ENCODE measurements around the gene PTPN18.
A peak's percentile ranks its signal among the peaks of the same experiment; 100 is the strongest.

Gene PTPN18

DNA sequence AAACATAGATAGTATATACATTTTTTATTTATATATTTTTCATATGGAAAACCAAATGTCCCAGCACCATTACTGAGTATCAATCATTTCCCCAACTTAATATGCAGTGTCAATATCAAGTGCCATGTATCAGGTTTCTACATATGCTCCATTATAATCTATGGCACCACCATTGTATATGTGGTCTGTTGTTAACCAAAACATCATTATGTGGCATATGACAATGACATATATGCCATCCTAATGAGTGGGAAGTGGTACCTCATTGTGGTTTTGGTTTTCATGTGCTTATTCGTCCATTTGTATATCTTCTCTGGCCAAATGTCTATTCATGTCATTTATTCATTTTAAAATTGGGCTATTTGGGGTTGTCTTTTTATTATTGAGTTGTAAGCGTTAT is 9.2 kb downstream of the PTPN18 start:
- DNase-seq (ENCODE audit: low spot score) = no peak

- DNase-seq (ENCODE audit: low spot score) = no peak
Observed at GRCh38 chr2:130365963-130366362, 10.1 kb downstream of the PTPN18 start.

DNA sequence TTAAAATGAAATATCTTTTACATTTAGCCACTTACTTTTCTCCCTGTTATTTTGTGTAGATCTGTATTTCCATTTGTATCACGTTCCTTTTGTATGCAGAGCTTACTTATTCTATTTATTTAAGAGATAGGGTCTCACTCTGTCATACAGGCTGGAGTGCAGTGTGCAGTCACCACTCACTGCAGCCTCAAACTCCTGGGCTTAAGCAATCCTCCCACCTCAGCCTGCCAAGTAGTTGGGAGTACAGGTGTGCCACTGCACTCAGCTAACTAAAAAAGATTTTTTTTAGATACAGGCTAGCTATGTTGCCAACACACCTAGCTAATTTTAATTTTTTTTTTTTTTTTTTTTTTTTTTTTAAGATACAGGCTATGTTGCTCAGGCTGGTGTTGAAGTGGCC is 10.9 kb downstream of the PTPN18 start:
- DNase-seq (ENCODE audit: low spot score) = no peak

GRCh38 chr2:130368786-130369185 is 12.9 kb downstream of the PTPN18 start:
- no peak for DNase-seq (ENCODE audit: low spot score)

DNA sequence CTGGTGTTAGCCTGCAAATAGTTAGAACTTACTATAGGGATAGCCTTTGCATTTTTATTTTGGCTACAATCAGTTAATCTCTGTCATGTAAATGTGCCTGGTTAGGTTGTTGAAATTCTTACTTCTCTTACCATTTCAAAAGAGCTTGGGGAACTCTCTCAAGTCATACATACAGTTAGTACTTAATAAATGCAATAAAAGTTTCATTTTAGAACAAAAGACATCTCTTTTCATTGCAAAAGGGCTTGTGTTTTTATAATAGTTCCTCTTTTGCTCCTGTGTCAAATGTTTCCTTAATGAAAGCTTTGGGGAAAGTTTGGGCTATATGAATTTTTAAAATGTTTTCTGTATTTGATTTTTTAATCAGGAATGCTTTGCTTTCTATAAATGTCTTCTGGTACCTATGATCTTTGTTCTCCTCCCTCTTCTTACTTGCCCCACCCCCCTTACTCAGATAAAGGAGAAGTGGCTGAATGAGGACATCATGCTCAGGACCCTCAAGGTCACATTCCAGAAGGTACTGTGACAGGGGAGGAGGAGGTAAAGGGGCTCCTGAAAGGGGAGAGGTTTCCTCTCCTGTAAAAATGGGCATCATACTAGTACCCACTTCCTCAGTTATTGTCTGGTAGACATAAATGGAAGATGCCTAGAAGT is 13.6 kb downstream of the PTPN18 start:
- DNase-seq (ENCODE audit: low spot score) = no peak

GRCh38 chr2:130369965-130370341 is 14.1 kb downstream of the PTPN18 start:
- no peak for DNase-seq (ENCODE audit: low spot score)

DNA sequence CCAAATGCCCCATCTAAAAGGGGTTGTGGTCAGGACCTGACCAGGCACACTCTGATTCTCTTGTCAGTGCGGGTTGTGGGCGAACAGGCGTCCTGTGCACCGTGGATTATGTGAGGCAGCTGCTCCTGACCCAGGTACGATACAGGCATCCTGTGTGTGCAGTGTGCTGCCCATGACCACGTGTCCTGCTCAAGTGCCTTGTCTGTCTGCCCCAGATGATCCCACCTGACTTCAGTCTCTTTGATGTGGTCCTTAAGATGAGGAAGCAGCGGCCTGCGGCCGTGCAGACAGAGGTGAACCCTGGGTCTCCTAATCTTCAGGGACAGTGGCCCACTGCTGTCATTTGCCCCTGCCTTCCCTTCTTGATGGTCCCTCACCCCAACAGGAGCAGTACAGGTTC is 14.6 kb downstream of the PTPN18 start:
- no peak for DNase-seq (ENCODE audit: low spot score)

- DNase-seq (ENCODE audit: low spot score) = no peak
Observed at GRCh38 chr2:130371723-130372054, 15.8 kb downstream of the PTPN18 start.

DNA sequence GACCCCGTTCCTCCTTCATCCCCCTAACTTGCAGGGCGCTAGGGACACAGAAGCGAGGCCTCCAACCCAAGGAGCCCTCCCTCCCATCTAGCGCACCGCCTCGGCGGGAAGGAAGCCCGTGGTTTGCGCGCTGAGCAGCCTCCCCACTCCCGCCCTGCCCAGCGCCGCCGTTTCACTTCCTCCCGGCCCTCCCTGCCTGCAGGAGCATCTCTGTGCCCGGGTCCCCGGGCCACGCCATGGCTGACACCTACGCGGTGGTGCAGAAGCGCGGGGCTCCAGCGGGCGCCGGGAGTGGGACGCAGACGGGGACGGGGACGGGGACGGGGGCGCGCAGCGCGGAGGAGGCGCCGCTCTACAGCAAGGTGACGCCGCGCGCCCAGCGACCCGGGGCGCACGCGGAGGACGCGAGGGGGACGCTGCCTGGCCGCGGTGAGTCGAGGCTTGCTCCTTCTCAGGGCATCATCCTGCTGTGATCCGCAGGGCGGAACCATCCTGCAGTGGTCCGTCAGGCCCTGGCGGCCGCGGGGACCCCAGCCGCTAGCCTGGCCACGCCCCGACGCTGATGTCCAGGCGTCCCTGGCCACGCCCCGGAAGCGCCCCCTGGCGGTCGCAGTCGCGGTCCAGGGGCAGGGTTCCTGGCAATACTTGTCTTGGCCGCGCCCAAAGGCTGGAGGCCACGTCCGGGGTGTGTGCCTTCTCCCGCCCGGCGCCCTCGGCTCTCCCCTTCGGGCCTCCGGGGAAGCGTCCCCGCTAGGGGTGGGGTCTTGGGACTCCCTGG is 16.4 kb downstream of the PTPN18 start:
- peak; percentile 86 for DNase-seq (ENCODE audit: low spot score)

- no peak for DNase-seq (ENCODE audit: low spot score)
Observed at GRCh38 chr2:130372833-130373807, 17.3 kb downstream of the PTPN18 start.

DNA sequence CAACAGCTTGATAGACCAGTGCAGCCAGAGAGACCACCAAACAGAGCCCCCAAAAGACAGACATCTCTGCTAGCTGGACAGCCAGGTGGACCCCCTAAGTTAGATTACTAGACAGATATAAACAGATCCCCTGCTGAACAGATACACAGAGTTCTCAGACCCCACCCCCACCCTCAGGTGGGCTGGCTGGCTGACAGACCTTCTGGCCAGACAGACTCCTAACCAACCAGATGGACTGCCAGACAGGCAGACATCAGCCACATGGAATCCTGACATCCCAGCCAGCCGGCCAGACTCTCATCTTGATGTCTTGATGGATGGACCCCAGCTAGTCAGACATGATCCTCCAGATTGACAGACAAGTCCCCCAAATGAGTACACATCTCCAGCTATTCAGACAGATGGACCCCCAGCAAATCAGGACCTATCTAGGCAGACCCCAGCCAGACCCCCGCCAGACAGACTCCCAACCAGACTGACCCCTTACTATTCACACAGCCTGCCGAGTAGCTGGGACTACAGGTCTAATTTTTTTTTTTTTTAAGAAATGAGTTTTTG is 18.0 kb downstream of the PTPN18 start:
- no peak for DNase-seq (ENCODE audit: low spot score)

DNA sequence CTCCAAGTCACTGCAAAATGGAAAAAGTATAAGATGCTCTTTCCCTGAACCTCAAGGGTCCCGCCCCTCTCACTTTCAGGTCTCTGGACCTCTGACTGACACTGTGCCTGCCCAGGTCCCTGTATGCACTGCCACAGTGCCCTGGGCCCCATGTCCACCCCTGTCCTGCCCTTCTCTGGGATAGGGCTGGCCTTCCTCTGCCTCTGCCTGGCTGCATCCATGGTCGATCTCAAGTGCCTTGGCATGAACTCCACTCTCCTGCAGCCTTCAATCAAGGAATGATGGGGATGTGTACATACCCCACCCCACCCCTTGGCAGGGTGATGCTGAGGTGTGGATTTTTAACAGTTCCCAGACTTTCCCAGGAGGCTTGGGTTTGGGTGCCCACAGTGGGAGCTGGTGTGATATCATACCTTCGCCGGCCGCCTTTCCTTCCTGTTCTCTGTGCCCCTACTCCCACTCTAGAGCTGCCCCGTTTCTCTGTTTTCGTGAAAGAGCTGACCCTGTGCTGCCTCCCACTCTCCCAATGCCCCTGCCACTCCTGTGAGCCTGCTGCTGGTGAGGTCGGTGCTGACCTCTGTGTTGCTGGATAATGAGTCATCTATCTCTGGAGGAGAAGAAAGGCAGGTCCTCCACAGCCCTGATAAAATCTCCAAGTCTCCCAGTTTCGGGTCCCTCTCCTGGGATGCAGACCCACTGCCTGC is 18.9 kb downstream of the PTPN18 start:
- no peak for DNase-seq (ENCODE audit: low spot score)

DNA sequence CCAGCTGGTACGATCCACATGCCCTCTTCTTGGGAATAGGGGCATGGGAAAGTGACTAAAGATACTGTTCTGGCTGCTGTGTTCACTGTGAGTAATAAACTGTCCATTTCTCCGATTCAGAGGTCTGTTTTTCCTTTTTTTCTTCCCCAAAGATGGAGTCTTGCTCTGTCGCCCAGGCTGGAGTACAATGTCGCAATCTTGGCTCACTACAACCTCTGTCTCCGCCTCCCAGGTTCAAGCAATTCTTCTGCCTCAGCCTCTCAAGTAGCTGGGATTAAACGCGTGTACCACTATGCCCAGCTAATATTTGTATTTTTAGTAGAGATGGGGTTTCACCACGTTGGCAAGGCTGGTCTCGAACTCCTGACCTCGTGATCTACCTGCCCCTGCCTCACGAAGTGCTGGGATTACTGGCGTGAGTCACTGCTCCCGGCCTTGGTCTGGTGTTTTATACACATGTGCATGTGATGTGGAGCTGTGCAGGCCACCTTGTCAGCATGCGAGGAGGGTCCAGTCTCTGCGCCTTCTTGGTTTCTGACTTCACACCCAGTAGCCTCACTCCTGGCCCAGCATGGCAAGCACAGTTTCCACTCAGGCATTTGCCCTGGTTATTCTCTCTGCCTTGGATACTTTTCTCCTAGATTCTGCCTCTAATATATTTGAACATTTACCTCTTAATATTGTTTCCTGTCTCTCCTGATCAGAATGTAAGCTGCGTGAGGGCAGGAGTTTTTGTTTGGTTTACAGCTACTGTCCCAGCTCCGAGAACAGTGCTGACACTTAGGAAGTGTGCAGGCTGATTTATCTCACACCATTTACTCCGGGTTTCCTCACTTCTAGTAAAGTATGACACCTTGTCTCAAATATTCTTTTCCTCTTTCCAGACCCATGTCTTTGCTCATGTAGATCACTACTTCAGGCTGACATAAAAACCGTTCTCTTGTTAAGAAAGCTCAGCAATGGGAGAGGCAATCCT is 19.7 kb downstream of the PTPN18 start:
- DNase-seq (ENCODE audit: low spot score) = no peak

DNA sequence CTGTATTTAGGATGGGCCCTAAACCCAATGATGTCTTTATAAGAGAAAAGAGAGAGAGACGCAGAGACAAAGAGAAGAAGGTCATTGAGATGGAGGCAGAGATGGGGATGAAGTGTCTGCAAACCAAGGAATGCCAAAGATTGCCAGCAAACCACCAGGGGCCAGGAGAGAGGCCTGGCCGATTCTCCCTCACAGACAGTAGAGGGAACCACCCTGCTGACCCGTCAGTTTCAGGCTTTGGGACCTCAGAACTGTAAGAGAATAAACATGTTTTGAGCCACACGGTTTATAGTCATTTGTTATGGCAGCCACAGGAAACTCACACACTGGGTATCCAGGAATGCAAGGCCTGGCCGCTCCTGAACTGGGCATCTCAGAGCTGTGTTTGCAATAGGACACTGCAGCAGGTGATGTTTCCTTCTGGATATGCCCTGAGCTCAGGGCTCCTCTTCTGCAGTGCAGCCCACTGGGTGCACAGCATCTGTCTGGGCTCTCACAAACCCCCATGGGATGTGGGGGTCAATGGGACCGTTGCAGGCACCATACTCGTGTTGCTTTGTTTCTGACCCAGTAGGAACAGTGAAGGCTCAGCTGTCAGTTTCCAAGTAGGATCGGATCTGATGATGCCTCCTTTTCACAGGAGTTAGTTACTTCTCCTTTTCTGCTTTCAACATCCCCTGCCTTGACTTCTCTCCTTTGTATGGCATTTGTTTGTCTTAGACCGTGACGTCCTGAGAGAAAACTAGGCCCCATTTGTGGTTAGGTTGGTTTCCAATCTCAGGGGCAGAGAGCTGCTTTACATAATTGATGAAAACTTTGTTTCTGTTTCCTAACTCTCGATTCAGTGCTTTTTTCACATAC is 20.8 kb downstream of the PTPN18 start:
- no peak for DNase-seq (ENCODE audit: low spot score)

DNA sequence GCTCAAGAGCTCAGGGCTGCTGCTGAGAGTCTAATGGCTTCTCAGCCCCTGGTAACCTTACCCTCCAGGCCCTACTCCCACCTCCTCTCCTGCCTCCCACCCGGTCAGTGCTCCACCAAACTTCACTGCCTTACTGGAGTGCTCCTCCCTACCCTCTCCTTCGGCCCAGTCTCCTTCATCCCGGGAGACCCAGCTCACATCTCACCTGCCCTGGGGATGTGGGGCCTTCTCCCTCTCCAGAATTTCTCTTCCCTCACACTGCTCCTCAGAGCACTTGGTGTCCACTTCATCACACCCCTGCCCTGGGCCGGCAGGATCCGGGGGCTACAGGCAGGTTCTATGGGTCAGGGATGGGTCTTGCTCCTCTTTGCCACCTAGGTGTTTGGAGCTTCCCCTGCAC is 21.6 kb downstream of the PTPN18 start:
- DNase-seq (ENCODE audit: low spot score) = no peak

DNA sequence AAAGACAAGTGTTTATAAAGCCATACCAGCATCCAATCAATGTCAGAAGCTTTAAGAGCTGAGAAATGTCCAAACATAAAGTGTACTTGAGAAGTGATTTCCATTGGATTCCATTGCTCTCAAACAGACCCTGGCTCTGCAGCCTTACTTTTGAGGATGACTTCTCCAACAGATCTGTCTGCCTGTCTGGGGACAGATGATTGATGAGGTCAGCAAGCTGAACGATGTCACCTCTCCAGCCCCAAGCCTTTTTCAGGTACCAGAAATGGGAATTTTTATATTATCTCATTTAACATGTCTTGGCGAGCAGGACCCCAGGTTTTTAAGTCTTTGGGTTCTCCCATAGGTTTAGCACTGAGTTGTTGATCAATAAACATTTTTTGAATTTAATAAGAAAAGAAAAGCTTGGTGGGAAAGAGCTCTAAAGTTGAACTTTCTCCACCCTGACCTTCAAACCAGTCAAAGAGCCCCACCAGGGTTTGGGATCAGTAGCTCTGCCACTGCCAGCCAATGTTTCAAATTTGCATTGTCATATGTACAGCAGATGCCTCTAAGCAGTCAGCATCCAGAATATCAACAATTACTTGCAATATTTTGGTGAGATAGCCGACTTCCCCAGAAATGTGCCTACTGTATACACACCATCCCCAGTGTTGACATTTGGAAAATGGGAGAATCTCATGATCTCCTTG is 22.5 kb downstream of the PTPN18 start:
- no peak for DNase-seq (ENCODE audit: low spot score)

DNA sequence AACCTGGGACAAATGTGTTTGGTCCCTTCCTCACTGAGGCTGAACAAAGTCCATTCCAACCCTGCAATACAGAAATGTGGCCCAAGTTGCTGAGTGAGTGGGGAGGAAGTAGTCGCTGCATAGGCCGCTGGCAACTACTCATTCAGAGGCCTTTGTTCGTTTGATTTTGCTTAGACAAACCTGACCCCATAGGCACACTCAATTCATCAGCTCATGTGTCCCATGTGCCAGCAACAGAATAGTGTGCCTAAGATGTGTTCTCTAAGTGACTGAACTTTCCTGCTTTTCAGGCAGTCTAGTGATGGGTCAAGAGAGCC is 23.0 kb downstream of the PTPN18 start:
- no peak for DNase-seq (ENCODE audit: low spot score)

- no peak for DNase-seq (ENCODE audit: low spot score)
Observed at GRCh38 chr2:130380096-130380934, 24.5 kb downstream of the PTPN18 start.

Data from hematopoietic multipotent progenitor cell treated with erythropoietin and hydrocortisone succinate and interleukin-3 and kit ligand, for 17 days (in vitro differentiated cells).